ENCODE measurements around the gene ARHGAP8. TPM values are rescaled to one million over a fixed set of nuclear protein-coding genes. Genes with fewer than 3 reads are reported as not detected.

ARHGAP8 gene
- 2.5 TPM in 1 of 2 replicates, not detected in the other for total RNA-seq (2014; rRNA removed; shearing (Covaris generic))

DNA sequence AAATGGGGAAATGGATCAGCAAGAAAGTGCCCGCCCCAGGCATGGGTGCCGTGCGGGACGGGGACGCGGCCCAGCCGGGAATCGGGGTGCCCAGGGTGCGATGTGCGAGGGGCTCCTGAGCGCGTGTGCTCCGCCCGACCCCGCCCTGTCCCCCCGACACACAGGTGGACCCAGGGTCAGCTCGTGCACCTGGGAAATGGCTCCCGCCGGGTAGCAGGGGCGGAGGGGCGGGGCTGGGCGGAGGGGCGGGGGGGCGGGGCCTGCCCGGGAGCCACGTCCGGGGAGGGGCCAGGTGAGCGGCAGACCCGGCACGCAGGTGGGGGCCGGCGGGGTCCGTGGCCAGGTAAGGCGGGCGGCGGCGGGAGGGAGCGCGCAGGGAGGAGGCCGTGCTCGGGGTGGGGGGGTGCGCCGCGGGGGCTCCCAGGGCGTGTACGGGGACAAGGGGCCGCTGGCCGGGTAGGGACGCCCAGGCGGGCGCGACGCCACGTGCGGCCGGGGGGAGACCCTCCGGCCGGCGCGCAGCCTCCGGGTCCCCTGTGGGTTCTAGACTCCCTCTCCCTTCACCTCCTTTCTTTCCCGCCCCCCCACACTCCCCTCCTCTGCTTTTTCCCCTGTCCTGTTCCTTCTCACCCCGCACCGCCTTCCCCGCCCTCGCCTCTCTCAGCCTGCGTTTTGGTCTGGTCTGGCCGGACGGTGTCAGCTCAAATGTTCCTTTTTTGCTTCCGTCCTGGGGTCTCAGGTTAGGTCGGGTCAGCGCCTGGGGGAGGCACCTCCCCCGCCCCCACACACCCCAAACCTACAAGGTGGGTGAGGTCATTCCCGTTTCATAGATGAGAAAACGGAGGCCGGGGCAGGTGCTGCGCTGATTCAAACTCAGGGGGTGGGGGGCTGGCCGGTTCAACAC is at the start of gene ARHGAP8:
Gene ARHGAP8, plus strand, starts transcription at position 291 of the 904 bp plus-strand sequence. CDS start 33,953 bp downstream, outside the sequence.
- DNase-seq (ENCODE audit: low spot score): no peak

DNA sequence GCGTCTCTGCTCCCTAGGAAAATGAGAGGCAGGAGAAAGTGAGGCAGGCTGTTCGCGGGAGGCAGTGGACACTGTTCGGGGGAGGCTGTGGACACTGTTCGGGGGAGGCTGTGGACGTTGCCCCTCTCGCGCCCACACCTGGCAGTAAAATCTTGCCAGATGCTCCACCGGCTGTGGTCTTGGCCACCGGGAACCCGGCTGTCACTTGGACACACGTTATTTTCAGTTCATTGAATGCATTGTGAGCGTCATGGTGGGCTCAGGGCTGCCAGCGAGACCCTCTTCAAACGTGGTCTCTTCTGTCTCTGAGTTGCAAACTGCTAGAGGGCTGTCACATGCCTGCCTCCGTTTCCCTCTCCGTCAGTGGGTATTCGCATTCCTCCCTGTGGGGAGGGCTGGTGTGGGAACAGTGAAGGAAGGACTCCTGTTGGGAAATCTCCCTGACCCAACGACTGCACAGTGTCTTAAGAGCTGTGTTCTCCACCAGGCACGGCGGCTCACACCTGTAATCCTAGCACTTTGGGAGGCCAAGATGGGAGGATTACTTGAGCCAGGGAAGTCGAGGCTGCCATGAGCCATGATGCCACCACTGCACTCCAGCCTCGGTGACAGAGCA is 49.0 kb upstream of the ARHGAP8 start:
- no peak for DNase-seq (ENCODE audit: low spot score)

DNA sequence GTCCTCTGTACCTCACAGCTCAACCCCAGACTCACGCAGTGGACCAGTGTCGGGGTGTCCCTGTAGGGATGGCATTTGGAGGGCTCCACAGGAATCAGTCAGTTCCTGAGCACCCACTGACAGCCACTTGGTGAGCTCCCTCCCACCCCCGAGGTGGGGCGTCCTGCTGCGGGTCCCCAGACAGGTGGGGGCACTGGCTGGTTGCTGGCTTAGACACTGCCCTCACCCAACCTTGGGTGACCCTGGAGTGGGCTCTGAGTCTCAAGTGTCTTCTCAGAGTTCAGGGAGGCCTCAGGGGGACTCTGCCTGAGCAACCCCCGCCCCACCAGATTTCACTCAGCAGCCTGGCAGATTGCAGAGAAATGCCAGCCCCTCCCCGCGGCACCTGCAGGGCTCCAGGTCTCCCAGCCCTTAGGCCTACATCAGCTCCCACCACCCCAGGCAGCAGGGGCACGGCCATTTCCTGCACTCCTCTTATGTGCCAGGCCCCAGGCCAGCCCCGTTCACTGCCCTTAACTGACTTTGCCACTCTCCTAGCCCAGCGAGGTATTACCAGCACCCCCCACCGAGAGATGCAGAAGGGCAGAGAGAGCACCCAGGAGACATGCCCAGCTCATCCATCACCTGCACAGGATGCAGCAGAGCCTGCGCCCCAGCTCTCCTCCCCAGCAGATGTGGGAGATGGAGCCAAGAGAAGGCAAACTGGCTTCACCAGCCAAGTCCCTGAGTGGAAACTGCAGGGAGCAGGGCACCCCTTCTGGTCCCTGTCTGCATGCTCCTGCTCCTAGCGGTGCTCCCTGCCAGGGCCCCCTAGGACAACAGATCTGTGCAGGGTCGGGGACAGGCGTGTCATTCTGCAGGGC is 48.0 kb upstream of the ARHGAP8 start:
- DNase-seq (ENCODE audit: low spot score): no peak

DNA sequence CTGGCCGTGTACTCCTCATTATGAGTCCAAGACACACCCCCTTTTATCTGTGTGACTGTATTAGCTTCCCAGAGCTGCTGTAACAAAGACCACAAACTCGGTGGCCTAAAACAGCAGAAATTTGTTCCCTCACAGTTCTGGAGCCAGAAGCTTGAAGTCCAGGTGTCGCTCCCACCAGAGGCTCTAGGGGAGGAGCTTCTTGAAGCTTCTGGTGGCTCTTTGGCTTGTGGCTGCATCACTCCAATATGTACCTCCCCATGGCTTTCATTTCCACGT is 47.4 kb upstream of the ARHGAP8 start:
- no peak for DNase-seq (ENCODE audit: low spot score)

DNA sequence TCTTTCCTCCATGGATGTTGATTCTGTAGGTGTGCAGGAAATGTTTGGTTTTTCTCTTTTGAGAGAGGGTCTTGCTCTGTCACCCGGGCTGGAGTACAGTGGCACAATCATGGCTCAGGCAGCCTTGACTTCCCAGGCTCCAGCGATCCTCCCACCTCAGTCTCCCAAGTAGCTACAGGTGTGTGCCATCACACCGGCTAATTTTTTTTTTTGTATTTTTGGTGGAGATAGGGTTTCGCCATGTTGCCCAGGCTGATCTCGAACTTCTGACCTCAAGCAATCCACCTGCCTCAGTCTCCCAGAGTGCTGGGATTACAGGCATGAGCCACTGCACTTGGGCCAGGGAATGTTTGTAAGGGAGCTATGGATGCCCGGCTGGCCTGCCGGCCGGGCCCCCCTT is 45.9 kb upstream of the ARHGAP8 start:
- no peak for DNase-seq (ENCODE audit: low spot score)

DNA sequence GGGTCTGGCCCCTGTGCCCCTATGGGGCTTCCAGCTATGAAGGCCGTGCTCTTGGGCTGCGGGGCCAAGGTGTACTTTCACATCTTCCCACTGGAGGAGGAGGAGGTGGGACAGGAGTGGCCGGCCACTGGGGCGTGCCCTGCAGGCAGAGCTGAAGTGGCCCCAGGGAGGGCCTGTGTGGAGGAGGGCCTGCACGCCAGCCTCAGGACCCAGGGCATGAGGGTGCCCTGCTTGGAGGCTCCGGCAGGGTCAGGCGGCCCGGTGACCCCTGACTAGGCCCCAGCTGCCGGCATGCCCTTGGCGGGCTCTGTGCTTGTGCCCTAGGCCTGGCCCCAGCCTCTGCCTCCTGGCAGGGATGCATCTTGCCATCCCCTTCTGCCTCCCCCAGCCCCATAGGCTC is 45.2 kb upstream of the ARHGAP8 start:
- DNase-seq (ENCODE audit: low spot score): no peak

DNA sequence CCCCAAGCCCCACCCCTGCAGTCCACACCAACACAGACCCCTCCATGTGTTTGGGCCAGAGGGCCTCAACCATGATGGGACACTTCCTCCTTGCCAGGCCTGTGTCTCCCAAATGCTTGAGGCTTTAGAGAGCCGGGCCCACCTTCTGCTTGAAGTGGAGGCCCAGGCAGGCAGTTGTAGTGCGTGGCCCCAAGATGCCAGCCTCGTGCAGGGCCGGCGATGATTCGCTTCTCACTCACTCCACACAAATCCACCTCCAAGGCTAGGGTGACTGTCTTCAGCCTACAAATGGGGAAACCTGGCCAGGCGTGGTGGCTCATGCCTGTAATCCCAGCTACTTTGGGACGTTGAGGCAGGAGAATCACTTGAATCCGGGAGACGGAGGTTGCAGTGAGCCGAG is 44.6 kb upstream of the ARHGAP8 start:
- DNase-seq (ENCODE audit: low spot score): no peak

DNA sequence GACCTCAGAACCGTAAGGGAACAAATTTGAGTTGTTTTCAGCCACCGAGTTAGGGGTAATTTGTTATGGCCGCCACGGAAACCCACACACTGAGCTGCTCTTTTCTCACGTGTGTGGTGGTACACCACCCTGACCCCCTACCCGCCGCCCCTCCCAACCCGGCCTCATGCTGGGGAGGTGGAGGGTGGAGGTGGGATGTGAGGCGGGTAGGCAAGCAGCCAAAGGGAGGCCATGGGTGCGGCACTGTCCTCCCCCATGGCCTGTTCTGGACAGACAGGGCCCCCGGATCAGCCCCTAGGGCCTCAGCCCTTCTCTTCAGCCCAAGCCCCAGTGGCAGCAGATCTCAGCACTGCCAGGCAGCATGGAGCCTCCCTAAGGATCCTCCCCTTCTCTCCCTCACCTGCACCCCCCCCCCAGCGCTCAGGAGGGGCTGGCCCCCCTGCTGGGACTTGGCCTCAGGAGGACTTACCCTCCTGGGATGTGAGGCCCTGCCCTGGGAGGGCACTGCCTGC is 42.4 kb upstream of the ARHGAP8 start:
- DNase-seq (ENCODE audit: low spot score): no peak

DNA sequence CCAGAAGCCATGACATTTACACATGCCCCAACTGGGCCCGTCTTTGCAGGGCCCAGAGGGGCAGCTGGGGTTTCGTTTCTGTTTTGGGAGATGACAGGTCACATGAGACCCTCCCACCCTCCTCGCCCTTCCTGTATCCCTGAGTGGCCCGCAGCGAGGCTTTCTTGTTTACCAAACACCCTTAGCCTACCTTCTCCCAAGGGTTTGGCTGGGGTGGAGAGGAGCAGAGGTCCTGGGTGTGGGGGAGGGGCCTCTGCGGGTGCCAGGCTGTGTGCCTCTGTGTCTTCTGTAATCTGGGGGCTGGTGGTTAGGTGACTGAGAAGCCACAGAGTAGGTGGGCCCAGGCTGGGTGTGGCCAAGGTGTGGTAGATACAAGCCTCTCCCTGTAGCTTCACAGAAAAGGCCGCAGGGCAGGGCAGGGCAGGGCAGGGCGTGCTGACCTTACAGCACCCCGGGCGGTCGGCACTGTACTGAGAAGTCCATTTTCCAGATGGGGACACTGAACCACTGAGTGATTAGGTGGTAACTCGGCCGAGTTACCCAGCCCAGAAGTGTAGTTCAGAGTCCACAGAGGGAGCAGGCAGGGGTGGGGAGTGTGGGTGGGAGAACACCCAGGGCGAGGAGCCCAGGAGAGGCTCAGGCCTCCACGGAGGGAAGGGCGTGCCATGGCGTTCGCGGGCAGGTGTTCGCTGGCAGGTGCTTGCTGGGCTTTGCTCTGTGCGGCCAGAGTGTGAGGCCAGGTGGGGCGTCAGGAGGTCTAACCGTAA is 41.7 kb upstream of the ARHGAP8 start:
- DNase-seq (ENCODE audit: low spot score): no peak

DNA sequence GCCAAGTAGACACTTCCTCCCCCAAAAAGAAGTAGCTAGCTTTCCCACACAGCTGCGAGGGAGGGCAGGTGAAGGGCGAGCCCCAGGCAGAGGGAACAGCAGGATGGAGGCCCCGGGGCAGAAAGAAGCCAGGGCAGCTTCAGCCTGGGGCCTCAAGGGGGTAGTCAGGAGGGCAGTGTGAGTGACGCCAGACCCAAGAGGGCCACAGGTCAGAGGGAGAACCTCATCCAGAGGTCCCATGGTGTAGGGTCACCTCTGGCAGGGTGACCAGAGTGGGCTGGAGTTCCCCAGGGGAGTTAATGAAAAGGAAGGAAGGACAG is 41.2 kb upstream of the ARHGAP8 start:
- DNase-seq (ENCODE audit: low spot score): no peak

DNA sequence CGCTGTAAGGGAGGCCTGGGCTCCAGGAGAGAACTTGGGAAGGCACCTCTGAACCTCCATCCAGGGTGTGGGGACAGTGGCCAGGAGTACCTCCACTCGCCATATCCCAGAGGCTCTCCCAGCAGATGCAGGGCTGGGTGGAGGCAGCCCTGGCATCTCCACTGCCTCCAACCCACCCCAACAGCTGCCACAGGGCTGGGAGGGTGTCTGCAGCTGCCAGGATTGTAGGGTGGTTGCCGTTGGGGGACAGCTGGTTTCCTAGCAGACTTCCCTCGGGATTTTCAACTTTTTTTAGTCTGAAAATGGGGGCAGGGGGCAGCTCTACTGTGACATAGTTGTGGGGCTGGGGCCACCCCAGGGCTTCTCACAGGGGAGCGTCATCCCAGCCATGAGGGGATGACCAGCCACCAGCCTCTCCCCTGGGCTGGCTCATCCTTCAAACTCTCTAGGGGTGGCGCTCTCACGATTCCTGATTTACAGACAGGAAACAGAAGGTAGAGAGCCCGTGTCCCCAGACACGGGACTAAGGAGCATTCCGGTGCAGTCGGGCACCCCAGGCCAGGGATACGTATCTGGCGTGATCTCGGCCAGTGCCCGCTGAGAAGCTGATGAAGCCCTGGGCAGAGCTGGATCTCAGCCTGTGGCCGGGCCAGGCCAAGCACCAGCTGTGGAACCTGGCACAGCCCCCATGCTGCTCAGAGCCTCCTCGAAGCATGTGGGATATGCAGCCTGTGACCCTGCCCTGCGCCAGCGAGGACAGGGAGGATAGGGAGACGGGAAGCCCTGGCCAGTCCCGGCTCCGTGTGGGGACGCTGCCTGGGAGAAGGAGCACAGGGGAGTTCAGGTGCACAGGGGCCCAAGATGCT is 40.5 kb upstream of the ARHGAP8 start:
- DNase-seq (ENCODE audit: low spot score): no peak

DNA sequence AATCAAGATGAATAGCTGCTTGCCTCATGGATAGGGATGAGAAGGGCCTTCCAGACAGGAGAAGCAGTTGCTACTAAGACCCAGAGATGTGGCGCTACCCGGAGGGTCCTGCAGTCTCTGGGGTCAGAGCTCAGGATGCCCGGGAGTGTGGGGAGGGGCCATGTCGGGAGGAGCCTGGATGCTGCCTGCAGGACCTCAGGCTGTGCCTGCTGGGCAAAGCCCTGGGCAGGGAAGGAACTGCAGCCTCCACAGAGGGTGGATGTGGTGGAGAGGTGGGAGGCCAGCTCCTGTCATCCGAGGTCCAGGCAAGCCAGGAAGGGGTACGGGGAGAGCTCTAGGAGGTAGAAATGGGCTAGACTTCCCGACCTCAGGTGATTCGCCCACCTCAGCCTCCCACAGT is 39.4 kb upstream of the ARHGAP8 start:
- DNase-seq (ENCODE audit: low spot score): no peak

DNA sequence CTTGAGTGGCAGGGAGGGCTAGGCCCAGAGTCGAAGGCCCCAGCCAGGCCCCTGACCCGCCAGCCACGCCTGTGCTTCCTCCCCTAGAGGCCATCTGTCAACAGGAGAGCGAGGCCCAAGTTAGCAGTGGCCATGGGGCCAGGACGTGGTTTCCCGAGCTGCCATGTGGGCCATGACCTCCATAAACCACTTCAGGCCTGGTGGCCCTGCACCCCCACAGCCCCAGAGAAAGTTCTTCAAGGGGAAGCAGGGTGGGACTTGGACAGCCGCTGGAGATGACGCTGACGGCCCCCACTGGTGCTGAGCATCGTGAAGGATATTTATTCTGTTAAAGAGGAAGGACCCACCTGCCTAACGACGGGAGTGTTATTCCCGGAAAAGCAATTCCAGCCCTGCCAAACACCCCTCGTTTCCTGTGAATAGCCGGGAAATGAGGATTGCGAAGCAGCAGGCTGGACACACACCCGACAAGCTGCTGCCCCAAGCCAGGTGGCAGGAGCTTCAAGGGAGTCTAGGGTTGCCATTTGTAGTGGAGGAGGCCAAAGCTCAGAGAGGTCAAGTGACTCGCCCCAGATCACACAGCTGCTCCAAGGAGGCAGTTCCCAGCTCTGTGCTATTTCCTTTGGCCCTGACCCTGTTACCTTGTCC is 37.5 kb upstream of the ARHGAP8 start:
- DNase-seq (ENCODE audit: low spot score): no peak

DNA sequence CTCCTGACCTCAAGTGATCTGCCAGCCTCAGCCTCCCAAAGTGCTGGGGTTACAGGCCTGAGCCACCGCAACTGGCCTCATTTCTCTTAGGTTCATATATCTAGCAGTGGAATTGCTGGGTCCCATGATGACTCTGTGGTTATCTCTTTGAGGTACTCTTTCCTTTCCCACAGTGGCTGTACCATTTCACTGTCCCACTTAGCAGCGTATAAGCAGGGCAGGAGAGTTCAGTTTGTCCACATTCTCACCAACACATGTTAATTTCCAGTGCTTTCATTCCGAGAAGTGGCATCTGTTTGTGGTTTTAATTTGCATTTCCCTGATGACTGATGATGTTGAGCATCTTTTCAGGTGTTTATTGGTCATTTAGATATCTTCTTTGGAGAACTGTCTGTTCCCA is 34.0 kb upstream of the ARHGAP8 start:
- no peak for DNase-seq (ENCODE audit: low spot score)

DNA sequence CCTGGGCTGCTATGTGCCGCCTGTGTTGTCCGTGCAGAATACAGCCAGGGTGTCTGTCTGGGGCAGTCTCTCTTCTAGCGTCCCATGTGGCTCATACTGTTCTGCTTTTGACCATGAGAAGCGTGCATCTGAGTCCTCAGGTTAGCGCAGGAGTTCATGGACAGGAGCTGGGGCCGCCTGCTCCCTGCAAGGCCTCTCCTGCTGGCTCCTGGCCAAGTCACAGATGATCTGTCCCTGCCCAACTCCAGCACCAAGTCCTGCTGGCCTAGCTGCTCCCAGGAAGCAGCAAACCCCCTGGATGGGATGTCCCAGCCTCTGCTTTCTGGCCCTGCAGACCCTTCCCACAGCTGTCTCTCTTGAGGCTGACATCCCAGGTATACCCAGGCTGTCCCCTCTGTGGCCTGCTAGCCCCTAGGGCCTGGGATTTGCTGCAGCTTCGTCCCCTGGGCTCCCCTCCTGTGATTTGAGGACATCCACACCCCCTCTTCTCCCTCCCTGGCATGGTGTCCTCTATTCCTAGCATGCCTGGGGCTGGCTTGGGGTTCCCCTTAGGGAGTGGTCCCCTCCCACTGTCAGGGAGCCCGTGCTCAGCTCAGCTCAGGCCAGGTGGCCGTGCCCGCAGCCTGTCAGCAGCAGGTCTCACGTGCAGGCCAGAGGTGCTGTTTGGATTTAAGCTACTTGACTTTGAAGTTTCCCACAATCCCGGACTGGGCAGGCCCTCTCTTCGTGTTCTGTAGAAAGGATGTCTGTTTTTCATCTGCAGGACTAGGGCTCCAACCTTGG is 32.6 kb upstream of the ARHGAP8 start:
- no peak for DNase-seq (ENCODE audit: low spot score)

DNA sequence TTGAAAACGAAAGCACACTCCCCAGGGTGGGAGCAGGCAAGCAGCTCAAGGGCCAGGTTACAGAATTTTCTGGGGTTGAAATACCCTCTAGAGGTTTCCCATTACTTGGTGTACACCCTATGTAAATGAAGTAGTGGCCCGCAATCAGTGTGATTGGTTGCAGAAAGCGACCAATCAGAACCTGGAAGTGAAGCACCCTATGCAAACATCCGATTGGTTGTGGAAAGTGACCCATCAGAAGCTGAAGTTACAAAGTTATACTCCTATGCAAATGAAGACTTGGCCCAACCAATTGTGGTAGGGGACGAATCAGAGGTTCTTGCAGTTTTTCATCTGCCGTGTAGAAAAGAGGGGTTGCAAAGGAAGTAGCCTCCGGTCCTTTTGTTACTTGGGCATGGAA is 31.2 kb upstream of the ARHGAP8 start:
- DNase-seq (ENCODE audit: low spot score): no peak

DNA sequence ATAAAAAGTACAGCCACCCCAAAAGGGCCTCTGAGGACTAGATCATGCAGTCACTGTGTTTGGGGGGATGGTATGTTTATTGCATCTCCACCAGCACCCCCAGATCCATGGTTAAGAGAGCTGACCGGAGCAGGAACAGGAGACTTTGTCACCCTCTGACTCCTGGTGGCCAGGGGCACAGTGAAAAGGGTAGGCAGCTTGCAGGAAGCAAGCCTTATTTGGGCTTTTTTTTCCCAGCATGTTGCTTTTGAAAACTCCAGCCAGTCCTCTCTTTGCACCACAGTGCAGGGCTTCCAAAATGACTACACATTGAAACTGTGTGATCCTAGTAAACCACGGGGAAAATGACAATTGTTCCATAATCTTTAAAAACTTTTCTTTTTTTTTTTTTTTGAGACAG is 29.8 kb upstream of the ARHGAP8 start:
- no peak for DNase-seq (ENCODE audit: low spot score)

DNA sequence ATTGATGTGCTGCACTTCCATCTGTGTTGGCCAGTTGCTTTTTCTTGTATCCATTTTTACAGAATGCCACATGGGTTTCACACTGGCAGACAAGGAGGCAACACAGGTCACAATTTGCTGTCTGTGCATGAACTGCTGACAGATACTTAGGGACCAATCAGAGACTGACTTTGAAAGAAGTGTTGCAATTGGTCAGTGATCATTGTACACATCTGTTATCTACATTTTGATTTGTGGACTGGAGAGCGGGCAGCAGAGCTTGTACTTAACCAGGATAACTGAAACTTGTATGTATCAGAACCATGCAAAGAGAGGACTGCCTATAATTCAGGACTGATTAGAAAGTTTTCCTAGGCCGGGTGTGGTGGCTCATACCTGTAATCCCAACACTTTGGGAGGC is 28.6 kb upstream of the ARHGAP8 start:
- no peak for DNase-seq (ENCODE audit: low spot score)

DNA sequence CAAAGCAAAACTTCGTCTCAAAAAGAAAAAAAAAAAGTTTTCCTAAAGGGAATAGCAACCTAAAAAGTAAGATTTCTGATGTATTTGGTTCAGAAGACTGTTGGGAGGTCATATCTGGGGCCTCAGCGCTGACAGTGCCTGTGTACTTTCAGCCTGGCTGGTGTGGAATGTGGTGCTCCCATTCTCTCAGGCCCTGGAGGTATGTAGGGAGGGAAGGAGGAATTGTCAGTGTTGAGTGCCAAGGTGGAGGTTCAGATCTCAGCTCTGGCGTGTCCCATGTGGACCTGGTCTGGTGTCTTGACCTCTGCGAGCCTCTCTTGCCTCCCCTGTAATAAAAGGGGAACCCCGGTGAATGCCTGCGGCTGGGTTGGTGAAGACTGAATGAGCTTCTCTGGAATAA is 28.0 kb upstream of the ARHGAP8 start:
- no peak for DNase-seq (ENCODE audit: low spot score)

Data from H4 (cell line).